Ascending aorta (tissue), 2 donors: ENCODE results near the gene BCAS4. TPM values are rescaled to one million over a fixed set of nuclear protein-coding genes. Genes with fewer than 3 reads are reported as not detected.

Experiments used
- DNase-seq, 2 donors: peaks; one replicate each; pipeline ENCODE4 v3.0.0-alpha.2; 2019; ENCODE audit warnings: low spot score in 2 of 2
- H3K27ac ChIP-seq, 2 donors: fragments of 200-600 bp; sonication (generic); one replicate each; pipeline ENCODE4 v1.5.1; 2016 to 2017; ENCODE audit warnings: mild to moderate bottlenecking in 1 of 2
- H3K27me3 ChIP-seq: fragments of 200-600 bp; sonication (generic); one replicate; pipeline ENCODE4 v1.5.1; 2017
- H3K36me3 ChIP-seq, 2 donors: fragments of 200-600 bp; sonication (generic); one replicate each; pipeline ENCODE4 v1.5.1; 2016
- H3K4me1 ChIP-seq, 2 donors: fragments of 200-600 bp; sonication (generic); one replicate each; pipeline ENCODE4 v1.5.1; 2016 to 2017; ENCODE audit warnings: mild to moderate bottlenecking in 1 of 2
- H3K4me3 ChIP-seq, 2 donors: fragments of 200-600 bp; sonication (generic); one replicate each; pipeline ENCODE4 v1.5.1; 2016 to 2017; ENCODE audit warnings: mild to moderate bottlenecking in 1 of 2
- H3K9me3 ChIP-seq, 2 donors: fragments of 200-600 bp; sonication (generic); one replicate each; pipeline ENCODE4 v1.5.1; 2016
- intact Hi-C: fragments of 100-400 bp; cut with DNase I; formaldehyde crosslinking; loops from one replicate; pipeline ENCODE4 v1.15.1; 2023
- total RNA-seq: library from RNA; depleted of rRNA; stranded (reverse); fragments of >200 nt; gene quantifications from one replicate; pipeline ENCODE4 v1.1.0, GENCODE V29; 2016
- TF ChIP-seq, protein P1 (sequence below), 3 experiments: fragments of 200-600 bp in 2 of 3; fragments of 450-650 bp in 1 of 3; sonication (generic) in 2 of 3; IDR thresholded peaks; one replicate each; pipeline ENCODE4 v1.5.1; 2016 to 2019; ENCODE audit warnings: antibody characterized with exemption in 3 of 3, mild to moderate bottlenecking in 1 of 3, moderate library complexity in 1 of 3

The BCAS4 gene, protein sequence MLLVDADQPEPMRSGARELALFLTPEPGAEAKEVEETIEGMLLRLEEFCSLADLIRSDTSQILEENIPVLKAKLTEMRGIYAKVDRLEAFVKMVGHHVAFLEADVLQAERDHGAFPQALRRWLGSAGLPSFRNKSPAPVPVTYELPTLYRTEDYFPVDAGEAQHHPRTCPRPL
- total RNA-seq = 0.85 TPM

DNA sequence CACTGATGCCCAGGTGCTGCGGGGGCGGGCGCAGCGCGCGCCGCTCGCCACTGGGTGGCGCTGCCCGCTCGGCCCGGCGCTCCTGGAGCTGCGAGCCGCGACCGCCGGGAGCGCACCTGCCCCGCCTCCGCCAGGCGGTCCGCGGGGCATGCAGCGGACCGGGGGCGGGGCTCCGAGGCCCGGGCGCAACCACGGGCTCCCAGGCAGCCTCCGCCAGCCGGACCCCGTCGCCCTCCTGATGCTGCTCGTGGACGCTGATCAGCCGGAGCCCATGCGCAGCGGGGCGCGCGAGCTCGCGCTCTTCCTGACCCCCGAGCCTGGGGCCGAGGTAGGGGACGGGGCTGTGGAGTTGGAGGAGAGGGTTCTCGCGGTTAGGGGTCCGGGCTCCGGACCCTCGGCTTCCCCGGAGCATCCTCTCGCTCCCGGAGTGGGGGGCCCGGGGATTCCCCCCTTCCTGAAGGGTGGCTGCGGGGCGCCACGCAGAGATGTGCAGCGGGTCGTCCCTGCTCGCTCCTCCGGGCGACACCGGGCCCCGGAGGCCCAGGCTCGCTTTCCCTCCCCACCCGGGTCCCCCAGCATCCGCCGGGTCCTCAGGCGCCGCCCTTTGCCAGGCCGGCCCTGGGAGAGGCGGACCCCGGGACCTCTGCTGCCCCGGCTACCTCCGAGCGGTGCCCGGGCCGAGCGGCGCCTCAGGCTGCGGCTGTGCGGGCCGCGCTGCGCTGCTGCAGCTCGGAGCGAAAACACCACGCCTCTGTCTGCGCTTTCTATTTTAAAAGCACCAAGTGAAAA, at the start of gene BCAS4:
Gene BCAS4, plus strand, starts transcription at position 216 of the 789 bp plus-strand sequence. Its CDS starts 23 bp downstream, at position 239.
- Histone ChIP-seq H3K9me3 (no peaks in the 10 kb centered on the region), H3K4me3 (peak within 1 kb of the TSS; percentile 79 to 84), H3K4me1 (peaks cover 7 to 24% of the 10 kb centered on the region in 2 donors), H3K27me3 (no peaks in the 10 kb centered on the region), H3K36me3 (no peaks in the 10 kb centered on the region), H3K27ac (peak within 1 kb of the TSS; percentile 70 to 83)
- DNase-seq = peak; percentile 16 to 83
- intact Hi-C loops = loop anchor here (1.0 to 5.0 kb wide), 4 partner anchors 20 to 512 kb away; no protein-coding TSS in a partner anchor
- TF ChIP-seq, protein P1, sequence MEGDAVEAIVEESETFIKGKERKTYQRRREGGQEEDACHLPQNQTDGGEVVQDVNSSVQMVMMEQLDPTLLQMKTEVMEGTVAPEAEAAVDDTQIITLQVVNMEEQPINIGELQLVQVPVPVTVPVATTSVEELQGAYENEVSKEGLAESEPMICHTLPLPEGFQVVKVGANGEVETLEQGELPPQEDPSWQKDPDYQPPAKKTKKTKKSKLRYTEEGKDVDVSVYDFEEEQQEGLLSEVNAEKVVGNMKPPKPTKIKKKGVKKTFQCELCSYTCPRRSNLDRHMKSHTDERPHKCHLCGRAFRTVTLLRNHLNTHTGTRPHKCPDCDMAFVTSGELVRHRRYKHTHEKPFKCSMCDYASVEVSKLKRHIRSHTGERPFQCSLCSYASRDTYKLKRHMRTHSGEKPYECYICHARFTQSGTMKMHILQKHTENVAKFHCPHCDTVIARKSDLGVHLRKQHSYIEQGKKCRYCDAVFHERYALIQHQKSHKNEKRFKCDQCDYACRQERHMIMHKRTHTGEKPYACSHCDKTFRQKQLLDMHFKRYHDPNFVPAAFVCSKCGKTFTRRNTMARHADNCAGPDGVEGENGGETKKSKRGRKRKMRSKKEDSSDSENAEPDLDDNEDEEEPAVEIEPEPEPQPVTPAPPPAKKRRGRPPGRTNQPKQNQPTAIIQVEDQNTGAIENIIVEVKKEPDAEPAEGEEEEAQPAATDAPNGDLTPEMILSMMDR (IDR thresholded peaks at IDR 0.05) = peak in 2 of 3 experiments; percentile 59 to 100

DNA sequence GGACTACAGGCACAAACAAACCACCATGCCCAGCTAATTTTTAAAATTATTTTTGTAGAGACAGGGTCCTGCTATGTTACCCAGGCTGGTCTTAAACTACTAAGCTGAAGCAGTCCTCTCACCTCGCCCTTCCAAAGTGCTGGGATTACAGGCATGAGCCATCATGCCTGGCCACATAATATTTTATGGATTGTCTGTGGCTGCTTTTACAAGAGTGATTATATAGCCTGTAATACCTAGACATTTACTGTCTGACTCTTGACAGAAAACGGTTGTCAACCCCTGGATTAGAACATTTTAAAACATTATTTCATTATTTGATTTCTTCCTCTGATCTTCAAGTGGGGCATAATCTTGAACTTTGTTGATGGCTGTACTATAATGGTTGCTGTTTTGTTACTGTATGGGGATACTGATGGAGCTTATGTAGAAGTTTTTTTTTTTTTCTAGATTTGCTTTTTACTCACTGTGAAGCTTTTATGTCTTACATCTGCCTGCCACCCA, 49.2 kb upstream of the BCAS4 start:
- intact Hi-C loops = loop anchor here (2.0 to 5.0 kb wide), 3 partner anchors 83 to 157 kb away; no protein-coding TSS in a partner anchor
- H3K27me3 ChIP-seq = no peaks in the 10 kb centered on the region
- DNase-seq = no peak
- TF ChIP-seq, protein P1 (IDR thresholded peaks at IDR 0.05) = no peak
- peak overlapping the region; percentile 2 to 78 for H3K27ac ChIP-seq
- H3K9me3 ChIP-seq = no peaks in the 10 kb centered on the region
- H3K36me3 ChIP-seq = no peaks in the 10 kb centered on the region
- no peak overlapping the region for H3K4me3 ChIP-seq
- H3K4me1 ChIP-seq = peaks cover 0 to 5% of the 10 kb centered on the region in 2 donors

DNA sequence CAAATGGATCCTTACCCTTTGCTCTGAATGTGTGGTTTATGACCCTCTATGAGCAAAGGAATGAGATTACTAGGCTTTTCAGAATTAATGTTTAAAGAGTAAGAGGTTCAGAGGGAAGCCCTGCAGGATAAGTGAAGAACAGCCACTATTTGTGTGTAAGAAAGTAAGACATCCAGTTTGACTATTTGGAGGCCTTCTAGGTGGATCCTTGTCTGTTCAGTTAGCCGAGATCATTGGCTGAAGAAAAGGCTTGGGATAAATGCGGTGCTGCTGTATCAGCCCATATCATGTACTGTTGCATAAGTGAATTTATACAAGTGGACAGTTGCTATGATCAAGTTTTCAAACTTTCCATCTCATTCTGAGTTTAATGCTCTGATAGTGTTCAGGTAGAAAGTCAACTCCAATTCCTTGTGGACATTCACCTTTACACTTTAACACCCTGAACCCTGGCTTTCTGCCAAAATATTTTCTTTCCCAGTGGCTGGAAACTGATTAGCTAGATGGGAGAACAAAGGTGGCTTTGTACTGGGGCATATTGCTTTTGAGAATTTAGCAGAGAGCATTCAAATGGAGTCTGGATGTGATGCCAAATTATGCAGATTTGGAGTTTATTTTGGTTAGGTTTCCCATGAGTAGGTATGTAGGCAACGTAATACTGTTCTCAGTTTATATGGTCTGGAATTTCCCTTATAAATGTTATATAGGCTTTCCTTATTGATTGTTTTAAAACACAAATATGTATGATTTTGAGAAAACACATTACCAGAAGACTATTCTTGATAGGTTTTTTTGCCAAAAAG, 48.5 kb upstream of the BCAS4 start:
- DNase-seq = no peak
- Histone ChIP-seq H3K36me3 (no peaks in the 10 kb centered on the region), H3K4me1 (peaks cover 0 to 5% of the 10 kb centered on the region in 2 donors), H3K9me3 (no peaks in the 10 kb centered on the region), H3K4me3 (no peak overlapping the region), H3K27me3 (no peaks in the 10 kb centered on the region), H3K27ac (peak overlapping the region in 1 of 2 donors; percentile 2)
- intact Hi-C loops = loop anchor here (5.0 kb wide), 1 partner anchor 84 kb away; no protein-coding TSS in a partner anchor
- TF ChIP-seq, protein P1 (IDR thresholded peaks at IDR 0.05) = no peak

DNA sequence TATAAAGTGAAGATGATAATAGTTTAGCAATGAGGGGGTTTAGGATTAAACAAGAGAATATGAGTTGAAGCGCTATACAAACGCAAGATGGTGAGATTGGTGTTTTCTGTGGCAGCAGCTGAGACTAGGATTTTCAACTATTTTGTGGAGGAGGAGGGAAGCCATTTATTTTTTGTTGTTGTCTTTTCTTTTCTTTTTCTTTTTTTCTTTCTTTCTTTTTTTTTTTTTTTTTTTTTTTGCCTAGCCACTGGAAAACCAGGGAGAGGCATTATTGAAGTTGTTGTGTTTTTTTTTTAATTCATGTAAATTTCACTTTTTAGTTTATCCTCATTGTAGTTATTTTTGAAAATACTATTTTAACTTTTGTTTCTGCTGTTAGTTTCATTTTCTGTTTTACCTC, 47.6 kb upstream of the BCAS4 start:
- Histone ChIP-seq H3K27me3 (no peaks in the 10 kb centered on the region), H3K4me1 (peaks cover 0 to 5% of the 10 kb centered on the region in 2 donors), H3K9me3 (no peaks in the 10 kb centered on the region), H3K27ac (no peak overlapping the region), H3K36me3 (no peaks in the 10 kb centered on the region), H3K4me3 (no peak overlapping the region)
- TF ChIP-seq, protein P1 (IDR thresholded peaks at IDR 0.05) = no peak
- no peak for DNase-seq
- intact Hi-C loops = loop anchor here (5.0 kb wide), 1 partner anchor 85 kb away; no protein-coding TSS in a partner anchor

DNA sequence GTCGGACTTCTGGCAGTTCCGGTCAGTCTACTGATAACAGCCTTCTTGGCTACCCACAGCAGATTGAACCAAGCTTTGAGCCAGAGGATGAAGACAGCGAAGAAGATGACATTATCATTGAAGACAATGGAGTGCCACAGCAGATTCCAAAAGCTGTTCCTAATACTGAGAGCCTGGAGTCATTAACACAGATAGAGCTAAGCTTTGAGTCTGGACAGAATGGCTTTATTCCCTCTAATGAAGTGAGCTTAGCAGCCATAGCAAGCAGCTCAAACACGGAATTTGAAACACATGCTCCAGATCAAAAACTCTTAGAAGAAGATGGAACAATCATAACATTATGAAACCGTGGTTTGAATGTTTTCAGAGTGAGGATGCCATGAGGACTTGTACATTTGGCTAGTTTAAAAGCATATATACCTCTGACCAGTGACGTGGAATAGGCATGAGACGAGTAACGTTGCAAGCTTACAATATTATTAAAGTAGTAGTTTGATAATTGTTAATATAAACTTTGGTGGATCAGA, 44.7 kb upstream of the BCAS4 start:
- Histone ChIP-seq H3K27ac (no peak overlapping the region), H3K4me1 (no peaks in the 10 kb centered on the region), H3K4me3 (no peak overlapping the region), H3K36me3 (no peaks in the 10 kb centered on the region), H3K9me3 (no peaks in the 10 kb centered on the region), H3K27me3 (no peaks in the 10 kb centered on the region)
- no peak for DNase-seq
- intact Hi-C loops = no loop called here
- TF ChIP-seq, protein P1 (IDR thresholded peaks at IDR 0.05) = no peak
